Liver (tissue), 9 donors: Measurements from ENCODE around the gene NOL4L. TPM values are rescaled to one million over a fixed set of nuclear protein-coding genes. Genes with fewer than 3 reads are reported as not detected.

Source experiments
- DNase-seq: peaks from one replicate; pipeline ENCODE4 v3.0.0-alpha.2; 2017; ENCODE audit warnings: low spot score
- H3K27ac ChIP-seq, 2 donors: one replicate each; pipeline ENCODE4 v1.7.0; 2013; ENCODE audit warnings: inconsistent platforms in 2 of 2, low read length in 2 of 2, control low read depth in 1 of 2, low read depth in 1 of 2, mild to moderate bottlenecking in 1 of 2
- H3K27me3 ChIP-seq, 4 donors: one replicate each; pipeline versions ENCODE4 v1.6.1 to v1.7.0; 2013; ENCODE audit warnings: low read length in 3 of 4, inconsistent platforms in 1 of 4, mild to moderate bottlenecking in 1 of 4, moderate library complexity in 1 of 4; ENCODE audit not compliant: control insufficient read depth in 4 of 4, insufficient read depth in 4 of 4
- H3K36me3 ChIP-seq, 4 donors: one replicate each; pipeline versions ENCODE4 v1.6.1 to v1.7.0; 2013; ENCODE audit warnings: low read length in 3 of 4, mild to moderate bottlenecking in 3 of 4, low read depth in 1 of 4, moderate library complexity in 1 of 4; ENCODE audit not compliant: control insufficient read depth in 4 of 4, insufficient read depth in 3 of 4
- H3K4me1 ChIP-seq, 4 donors: one replicate each; pipeline versions ENCODE4 v1.6.1 to v1.7.0; 2013; ENCODE audit warnings: low read length in 3 of 4, mild to moderate bottlenecking in 3 of 4, moderate library complexity in 1 of 4; ENCODE audit not compliant: control insufficient read depth in 4 of 4, insufficient read depth in 4 of 4
- H3K4me3 ChIP-seq, 3 donors: one replicate each; pipeline versions ENCODE4 v1.6.1 to v1.7.0; 2013; ENCODE audit warnings: low read length in 3 of 3, control low read depth in 1 of 3, low read depth in 1 of 3, mild to moderate bottlenecking in 1 of 3
- H3K9ac ChIP-seq, 2 donors: one replicate each; pipeline ENCODE4 v1.7.0; 2013; ENCODE audit warnings: low read length in 2 of 2, mild to moderate bottlenecking in 2 of 2, moderate library complexity in 2 of 2, control low read depth in 1 of 2, low read depth in 1 of 2
- H3K9me3 ChIP-seq, 4 donors: one replicate each; pipeline versions ENCODE4 v1.6.1 to v1.7.0; 2013; ENCODE audit warnings: low read length in 3 of 4; ENCODE audit not compliant: control insufficient read depth in 4 of 4
- EGR1 ChIP-seq, 2 donors: IDR thresholded peaks; 2 replicates each; pipeline ENCODE4 v1.6.1; 2016 to 2018; ENCODE audit warnings: antibody characterized with exemption in 2 of 2, low read depth in 2 of 2
- FOXA1 ChIP-seq: IDR thresholded peaks from 2 replicates; pipeline ENCODE4 v1.6.1; 2016; ENCODE audit warnings: antibody characterized with exemption
- FOXA2 ChIP-seq: IDR thresholded peaks from 2 replicates; pipeline ENCODE4 v1.6.1; 2016; ENCODE audit warnings: antibody characterized with exemption
- HNF4A ChIP-seq, 2 donors: conservative IDR thresholded peaks; 2 replicates each; pipeline ENCODE4 v1.6.1; 2016; ENCODE audit warnings: antibody characterized with exemption in 2 of 2, mild to moderate bottlenecking in 2 of 2
- HNF4G ChIP-seq: IDR thresholded peaks from 2 replicates; pipeline ENCODE4 v1.6.1; 2016; ENCODE audit warnings: antibody characterized with exemption
- JUND ChIP-seq, 2 donors: IDR thresholded peaks; 2 replicates each; pipeline ENCODE4 v1.6.1; 2016; ENCODE audit warnings: antibody characterized with exemption in 2 of 2
- NR2F2 ChIP-seq: IDR thresholded peaks from 2 replicates; pipeline ENCODE4 v1.6.1; 2016; ENCODE audit warnings: antibody characterized with exemption
- RAD21 ChIP-seq, 2 donors: IDR thresholded peaks; 2 replicates each; pipeline ENCODE4 v1.6.1; 2016; ENCODE audit warnings: antibody characterized with exemption in 2 of 2, mild to moderate bottlenecking in 2 of 2
- RXRA ChIP-seq, 2 donors: IDR thresholded peaks; 2 replicates each; pipeline ENCODE4 v1.6.1; 2017 to 2018; ENCODE audit warnings: antibody characterized with exemption in 2 of 2, mild to moderate bottlenecking in 1 of 2
- SP1 ChIP-seq: IDR thresholded peaks from 2 replicates; pipeline ENCODE4 v1.6.1; 2018; ENCODE audit warnings: antibody characterized with exemption, mild to moderate bottlenecking
- TAF1 ChIP-seq: conservative IDR thresholded peaks from 2 replicates; pipeline ENCODE4 v1.6.1; 2016; ENCODE audit warnings: antibody characterized with exemption, mild to moderate bottlenecking
- YY1 ChIP-seq: IDR thresholded peaks from 2 replicates; pipeline ENCODE4 v1.6.1; 2016; ENCODE audit warnings: antibody characterized with exemption, mild to moderate bottlenecking
- WGBS: extraction: QIAGEN DNeasy Blood & Tissue Kit; methylation state at CpG from one replicate; pipeline ENCODE4 v1.1.7; 2013; 5-methylcytosine and 5-hydroxymethylcytosine counted together
- polyA plus RNA-seq, 2 donors: library from polyadenylated mRNA; stranded (reverse) in 1 of 2; unstranded in 1 of 2; fragments of 200-250 nt in 1 of 2; fragments of >200 nt in 1 of 2; fragmentation: Nextera tagmentation in 1 of 2; extraction: Ambion mirVana in 1 of 2; gene quantifications; one replicate each; pipeline versions ENCODE4 v1.2.1 to v1.2.3, GENCODE V29; 2013 to 2015
- total RNA-seq, 2 donors: library from RNA; depleted of rRNA; stranded (reverse); fragments of >200 nt; gene quantifications; one replicate each; pipeline ENCODE4 v1.2.3, GENCODE V29; 2014
- TF ChIP-seq, protein P1 (sequence below): fragments of 150-350 bp; IDR thresholded peaks from 2 replicates; pipeline ENCODE4 v1.5.1; 2017; ENCODE audit warnings: improper control_type of control experiment, low read depth, low read length; ENCODE audit not compliant: missing input control
- TF ChIP-seq, protein P2 (sequence below): IDR thresholded peaks from 2 replicates; pipeline ENCODE4 v1.6.1; 2016; ENCODE audit warnings: antibody characterized with exemption
- TF ChIP-seq, protein P3 (sequence below): IDR thresholded peaks from 2 replicates; pipeline ENCODE4 v1.6.1; 2016; ENCODE audit warnings: antibody characterized with exemption
- TF ChIP-seq, protein P4 (sequence below): IDR thresholded peaks from 2 replicates; pipeline ENCODE4 v1.6.1; 2016; ENCODE audit warnings: antibody characterized with exemption, mild to moderate bottlenecking
- donor health status: healthy.
- donor health status: healthy.
- donor health status: healthy.
- donor health status: healthy.
- donor health status: healthy.

Gene NOL4L
- total and polyA plus RNA-seq, 4 donors = 2.2 to 6.8 (median 4.3) TPM

DNA sequence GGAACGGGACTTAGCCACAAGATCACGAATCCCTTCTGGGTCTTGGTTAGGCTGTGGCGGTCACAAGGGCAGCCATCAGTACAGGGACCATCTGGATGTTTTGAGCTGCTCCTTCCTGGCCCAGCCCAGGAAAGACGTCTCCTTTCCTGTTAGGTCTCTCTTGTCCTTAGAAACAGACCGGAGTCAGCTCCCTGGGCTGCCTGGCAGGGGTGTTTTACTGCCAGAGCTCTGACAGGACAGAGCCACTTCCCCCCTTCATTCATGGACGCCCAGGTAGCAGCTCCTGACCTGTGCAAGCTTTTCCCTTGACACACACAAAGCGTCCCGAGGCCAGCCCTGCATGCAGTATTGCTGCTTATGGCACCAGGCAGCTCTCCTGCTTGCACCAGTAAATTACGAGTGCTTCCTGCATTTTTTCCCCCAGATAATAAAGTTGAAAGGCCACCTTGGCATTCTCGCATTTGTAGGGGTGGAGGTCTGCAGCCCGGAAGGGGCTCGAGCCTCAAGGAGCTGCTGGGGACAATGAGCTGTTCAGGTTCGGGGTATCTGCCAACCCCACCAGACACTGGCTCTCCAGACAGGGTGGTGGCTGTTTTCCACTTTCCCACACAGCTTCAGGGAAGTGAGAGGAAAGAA lies 87.4 kb downstream of the NOL4L start:
- Histone ChIP-seq H3K9ac (no peak overlapping the region), H3K27ac (peak overlapping the region in 1 of 2 donors; percentile 2), H3K36me3 (no peaks in the 10 kb centered on the region), H3K4me3 (no peak overlapping the region), H3K9me3 (no peaks in the 10 kb centered on the region), H3K4me1 (no peaks in the 10 kb centered on the region), H3K27me3 (no peaks in the 10 kb centered on the region)
- WGBS = 77% methylated on average over 13 of the region's 13 CpGs
- TF ChIP-seq, protein P1, sequence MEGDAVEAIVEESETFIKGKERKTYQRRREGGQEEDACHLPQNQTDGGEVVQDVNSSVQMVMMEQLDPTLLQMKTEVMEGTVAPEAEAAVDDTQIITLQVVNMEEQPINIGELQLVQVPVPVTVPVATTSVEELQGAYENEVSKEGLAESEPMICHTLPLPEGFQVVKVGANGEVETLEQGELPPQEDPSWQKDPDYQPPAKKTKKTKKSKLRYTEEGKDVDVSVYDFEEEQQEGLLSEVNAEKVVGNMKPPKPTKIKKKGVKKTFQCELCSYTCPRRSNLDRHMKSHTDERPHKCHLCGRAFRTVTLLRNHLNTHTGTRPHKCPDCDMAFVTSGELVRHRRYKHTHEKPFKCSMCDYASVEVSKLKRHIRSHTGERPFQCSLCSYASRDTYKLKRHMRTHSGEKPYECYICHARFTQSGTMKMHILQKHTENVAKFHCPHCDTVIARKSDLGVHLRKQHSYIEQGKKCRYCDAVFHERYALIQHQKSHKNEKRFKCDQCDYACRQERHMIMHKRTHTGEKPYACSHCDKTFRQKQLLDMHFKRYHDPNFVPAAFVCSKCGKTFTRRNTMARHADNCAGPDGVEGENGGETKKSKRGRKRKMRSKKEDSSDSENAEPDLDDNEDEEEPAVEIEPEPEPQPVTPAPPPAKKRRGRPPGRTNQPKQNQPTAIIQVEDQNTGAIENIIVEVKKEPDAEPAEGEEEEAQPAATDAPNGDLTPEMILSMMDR = no peak
- no peak for TF ChIP-seq TAF1
- no peak for TF ChIP-seq HNF4G
- TF ChIP-seq NR2F2 = peak; percentile 64
- TF ChIP-seq, protein P2, sequence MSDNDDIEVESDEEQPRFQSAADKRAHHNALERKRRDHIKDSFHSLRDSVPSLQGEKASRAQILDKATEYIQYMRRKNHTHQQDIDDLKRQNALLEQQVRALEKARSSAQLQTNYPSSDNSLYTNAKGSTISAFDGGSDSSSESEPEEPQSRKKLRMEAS = no peak
- no peak for TF ChIP-seq RXRA (IDR thresholded peaks at IDR 0.05)
- TF ChIP-seq YY1 = no peak
- TF ChIP-seq FOXA1 = no peak
- peak; percentile 10 for TF ChIP-seq SP1
- TF ChIP-seq, protein P3, sequence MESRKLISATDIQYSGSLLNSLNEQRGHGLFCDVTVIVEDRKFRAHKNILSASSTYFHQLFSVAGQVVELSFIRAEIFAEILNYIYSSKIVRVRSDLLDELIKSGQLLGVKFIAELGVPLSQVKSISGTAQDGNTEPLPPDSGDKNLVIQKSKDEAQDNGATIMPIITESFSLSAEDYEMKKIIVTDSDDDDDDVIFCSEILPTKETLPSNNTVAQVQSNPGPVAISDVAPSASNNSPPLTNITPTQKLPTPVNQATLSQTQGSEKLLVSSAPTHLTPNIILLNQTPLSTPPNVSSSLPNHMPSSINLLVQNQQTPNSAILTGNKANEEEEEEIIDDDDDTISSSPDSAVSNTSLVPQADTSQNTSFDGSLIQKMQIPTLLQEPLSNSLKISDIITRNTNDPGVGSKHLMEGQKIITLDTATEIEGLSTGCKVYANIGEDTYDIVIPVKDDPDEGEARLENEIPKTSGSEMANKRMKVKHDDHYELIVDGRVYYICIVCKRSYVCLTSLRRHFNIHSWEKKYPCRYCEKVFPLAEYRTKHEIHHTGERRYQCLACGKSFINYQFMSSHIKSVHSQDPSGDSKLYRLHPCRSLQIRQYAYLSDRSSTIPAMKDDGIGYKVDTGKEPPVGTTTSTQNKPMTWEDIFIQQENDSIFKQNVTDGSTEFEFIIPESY = no peak
- TF ChIP-seq RAD21 (IDR thresholded peaks at IDR 0.05) = no peak
- TF ChIP-seq, protein P4, sequence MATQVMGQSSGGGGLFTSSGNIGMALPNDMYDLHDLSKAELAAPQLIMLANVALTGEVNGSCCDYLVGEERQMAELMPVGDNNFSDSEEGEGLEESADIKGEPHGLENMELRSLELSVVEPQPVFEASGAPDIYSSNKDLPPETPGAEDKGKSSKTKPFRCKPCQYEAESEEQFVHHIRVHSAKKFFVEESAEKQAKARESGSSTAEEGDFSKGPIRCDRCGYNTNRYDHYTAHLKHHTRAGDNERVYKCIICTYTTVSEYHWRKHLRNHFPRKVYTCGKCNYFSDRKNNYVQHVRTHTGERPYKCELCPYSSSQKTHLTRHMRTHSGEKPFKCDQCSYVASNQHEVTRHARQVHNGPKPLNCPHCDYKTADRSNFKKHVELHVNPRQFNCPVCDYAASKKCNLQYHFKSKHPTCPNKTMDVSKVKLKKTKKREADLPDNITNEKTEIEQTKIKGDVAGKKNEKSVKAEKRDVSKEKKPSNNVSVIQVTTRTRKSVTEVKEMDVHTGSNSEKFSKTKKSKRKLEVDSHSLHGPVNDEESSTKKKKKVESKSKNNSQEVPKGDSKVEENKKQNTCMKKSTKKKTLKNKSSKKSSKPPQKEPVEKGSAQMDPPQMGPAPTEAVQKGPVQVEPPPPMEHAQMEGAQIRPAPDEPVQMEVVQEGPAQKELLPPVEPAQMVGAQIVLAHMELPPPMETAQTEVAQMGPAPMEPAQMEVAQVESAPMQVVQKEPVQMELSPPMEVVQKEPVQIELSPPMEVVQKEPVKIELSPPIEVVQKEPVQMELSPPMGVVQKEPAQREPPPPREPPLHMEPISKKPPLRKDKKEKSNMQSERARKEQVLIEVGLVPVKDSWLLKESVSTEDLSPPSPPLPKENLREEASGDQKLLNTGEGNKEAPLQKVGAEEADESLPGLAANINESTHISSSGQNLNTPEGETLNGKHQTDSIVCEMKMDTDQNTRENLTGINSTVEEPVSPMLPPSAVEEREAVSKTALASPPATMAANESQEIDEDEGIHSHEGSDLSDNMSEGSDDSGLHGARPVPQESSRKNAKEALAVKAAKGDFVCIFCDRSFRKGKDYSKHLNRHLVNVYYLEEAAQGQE = no peak
- TF ChIP-seq JUND (IDR thresholded peaks at IDR 0.05) = no peak
- DNase-seq = no peak

DNA sequence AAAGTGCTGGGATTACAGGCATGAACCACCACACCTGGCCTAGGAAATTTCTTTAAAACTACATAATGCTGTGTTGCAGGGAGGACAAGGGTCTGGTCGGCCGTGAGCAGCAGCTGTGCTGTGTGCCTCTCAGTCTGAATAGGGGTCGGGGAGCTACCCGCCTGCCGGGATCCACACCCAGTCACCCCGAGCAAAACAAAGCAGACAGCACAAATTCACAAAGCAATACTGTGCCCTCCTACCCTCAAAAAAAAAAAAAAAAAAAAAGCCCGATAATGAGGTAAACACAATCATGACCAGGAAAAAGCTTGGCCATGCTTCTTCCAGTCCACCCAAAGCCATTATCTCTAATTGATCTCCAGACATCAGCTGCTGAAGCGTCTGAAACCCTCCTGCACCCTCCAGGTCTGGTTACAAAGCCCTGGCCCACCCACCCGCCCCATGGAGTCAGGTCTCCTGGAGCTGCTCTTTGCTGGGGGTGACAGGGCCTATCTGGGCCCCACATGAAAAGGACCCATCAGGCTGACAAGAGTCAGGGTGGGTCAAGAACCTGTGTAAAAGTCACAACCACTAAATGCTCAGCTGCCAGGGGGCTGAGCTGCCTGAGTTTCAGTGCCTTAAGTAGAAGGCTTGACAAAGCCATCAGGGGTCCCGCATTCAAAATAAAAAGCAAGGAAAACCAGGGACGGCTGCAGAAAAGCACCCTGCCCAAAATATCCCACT lies 88.2 kb downstream of the NOL4L start:
- H3K27ac ChIP-seq = no peak overlapping the region
- TF ChIP-seq FOXA2 = no peak
- TF ChIP-seq, protein P3 = no peak
- TF ChIP-seq EGR1 (IDR thresholded peaks at IDR 0.05; ENCODE audit: low read depth in 2 of 2) = no peak
- no peak for TF ChIP-seq HNF4A (conservative IDR thresholded peaks at IDR 0.05)
- no peak for TF ChIP-seq TAF1
- no peak for TF ChIP-seq SP1
- TF ChIP-seq, protein P1 = no peak
- TF ChIP-seq FOXA1 = no peak
- TF ChIP-seq NR2F2 = no peak
- no peak for TF ChIP-seq YY1
- no peaks in the 10 kb centered on the region for H3K36me3 ChIP-seq
- H3K9ac ChIP-seq = no peak overlapping the region
- no peak overlapping the region for H3K4me3 ChIP-seq
- no peaks in the 10 kb centered on the region for H3K27me3 ChIP-seq
- 93% methylated on average over 11 of the region's 11 CpGs for WGBS
- no peaks in the 10 kb centered on the region for H3K9me3 ChIP-seq
- H3K4me1 ChIP-seq = no peaks in the 10 kb centered on the region
- no peak for DNase-seq
